ENCODE data around the gene GRIP2. TPM values are rescaled to one million over a fixed set of nuclear protein-coding genes. Genes with fewer than 3 reads are reported as not detected.

GRIP2 gene
- total RNA-seq (2012; rRNA removed) (under 0.01 TPM in 1 of 2 replicates, not detected in the other), polyA plus RNA-seq (2012; rRNA removed) (0.05 and 0.17 TPM in 2 replicates), Bru-seq, nascent RNA (percentile 9 among the genes with signal in this experiment), BruChase-seq, experiment 1, labeled RNA remaining after a 6-hour chase (percentile 14 among the genes with signal in this experiment), BruChase-seq, experiment 2, labeled RNA remaining after a 2-hour chase (percentile 11 among the genes with signal in this experiment)
- 0.02 TPM in 1 of 2 replicates, not detected in the other for polyA plus RNA-seq (2012; cell fraction: cytosol; rRNA removed)
- 0.25 and 0.34 TPM in 2 replicates for polyA plus RNA-seq (2012; cell fraction: nucleus; rRNA removed; ENCODE audit: low replicate concordance)
- long read RNA-seq: 0 reads

DNA sequence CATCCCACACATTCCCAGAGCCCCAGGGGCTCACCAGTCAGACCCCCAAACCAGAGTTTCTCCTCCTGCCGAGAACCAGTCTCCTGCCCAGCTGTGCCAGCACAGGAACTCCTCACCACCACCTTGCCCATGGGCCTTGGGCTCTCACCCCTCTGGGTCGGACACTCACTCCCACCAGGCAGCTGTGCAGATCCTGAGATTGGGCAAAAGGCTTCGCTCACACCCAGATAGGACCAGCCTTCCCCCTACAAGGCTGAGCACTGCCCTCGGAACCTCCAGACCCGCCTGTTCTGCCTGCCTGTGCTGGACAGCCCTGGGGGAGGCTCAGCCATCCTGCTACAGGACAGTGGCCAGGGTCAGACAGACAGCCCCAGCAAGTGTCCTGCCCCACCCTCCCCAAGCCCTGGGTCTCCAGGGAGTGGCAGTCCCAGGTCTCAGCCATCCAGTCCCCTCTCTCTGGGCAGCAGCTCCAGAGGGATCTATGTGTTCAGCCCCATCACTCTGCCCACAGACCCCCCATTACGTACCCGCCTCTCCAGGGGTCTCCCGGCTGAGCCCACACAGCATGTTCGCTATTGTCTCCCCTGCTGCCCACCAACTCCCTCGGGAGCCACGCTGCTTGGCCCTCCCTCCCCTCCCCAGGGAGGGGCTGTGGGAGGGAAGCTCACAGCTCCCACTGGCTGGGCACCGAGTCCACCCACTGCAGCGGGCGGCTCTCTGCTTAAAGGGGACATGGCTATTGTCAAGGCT is at the start of gene GRIP2:
TSS of gene GRIP2 (minus strand) at position 601 of the 750 bp plus-strand sequence. CDS start at position 567, 34 bp downstream.
- no peak within 1 kb of the TSS for H3K4me2 ChIP-seq (ENCODE audit: low read depth, low read length)
- H4K91ac ChIP-seq (ENCODE audit: insufficient read depth, low read depth, low read length): no peak within 1 kb of the TSS
- H3K79me1 ChIP-seq (ENCODE audit: low read depth in 1 of 2, low read length in 2 of 2): no peaks in the 10 kb centered on the region
- H4K8ac ChIP-seq (ENCODE audit: low read depth in 2 of 2, low read length in 2 of 2): no peak within 1 kb of the TSS
- H2BK15ac ChIP-seq (ENCODE audit: low read depth, low read length): no peak within 1 kb of the TSS
- no peaks in the 10 kb centered on the region for H3K4me1 ChIP-seq (ENCODE audit: control insufficient read depth, insufficient read depth, low read length)
- peak within 1 kb of the TSS; percentile 10 for H2AFZ ChIP-seq (replicated peaks; ENCODE audit: low read length, poor library complexity)
- no peak within 1 kb of the TSS for H3K4me3 ChIP-seq (ENCODE audit: insufficient read depth, low read depth, low read length)
- no peak within 1 kb of the TSS for H2BK20ac ChIP-seq (ENCODE audit: low read depth, low read length)
- no CpG with 5 or more reads among the region's 14 CpGs for WGBS, 2 experiments (ENCODE audit: extremely low coverage in 2 of 2, insufficient read length in 1 of 2)
- no TSS peak for BruUV-seq (replicated peaks)
- H3K9me1 ChIP-seq (ENCODE audit: insufficient read depth, low read length): no peaks in the 10 kb centered on the region
- H3K9ac ChIP-seq (ENCODE audit: low read depth, low read length): no peak within 1 kb of the TSS
- no peak within 1 kb of the TSS for H3K4ac ChIP-seq (ENCODE audit: low read depth, low read length)
- no peak within 1 kb of the TSS for H3K14ac ChIP-seq (replicated peaks; ENCODE audit: low read depth, low read length)
- ChIA-PET CTCF (interaction anchor here (1.0 kb wide), 1 partner anchor 8 kb away, joined by 4 read pairs; no protein-coding TSS in a partner anchor), POLR2A (ENCODE audit: unreplicated experiment) (no interaction called here)
- H2AK5ac ChIP-seq (ENCODE audit: low read depth, low read length): no peak within 1 kb of the TSS
- dilution Hi-C loops (cut with HindIII; ENCODE audit: low sequenced_read_pairs, unreplicated experiment) (no loop called here), intact Hi-C loops (cut with micrococcal nuclease) (no loop called here), in situ Hi-C loops (cut with MboI; ENCODE audit: low sequenced_read_pairs) (loop anchor here (10.0 kb wide), 1 partner anchor 335 kb away; no protein-coding TSS in a partner anchor)
- no peaks in the 10 kb centered on the region for H3K9me3 ChIP-seq (ENCODE audit: control insufficient read depth, insufficient read depth, low read length)
- no peaks in the 10 kb centered on the region for H3K36me3 ChIP-seq (ENCODE audit: control insufficient read depth, insufficient read depth, low read length)
- H3K27me3 ChIP-seq (ENCODE audit: control insufficient read depth, insufficient read depth, low read length): peaks cover 32% of the 10 kb centered on the region
- no peak within 1 kb of the TSS for H2BK5ac ChIP-seq (ENCODE audit: low read depth, low read length, poor library complexity, severe bottlenecking)
- no peaks in the 10 kb centered on the region for H4K20me1 ChIP-seq (ENCODE audit: insufficient read depth, low read length)
- no peak within 1 kb of the TSS for H4K5ac ChIP-seq (ENCODE audit: low read depth, low read length)
- TF ChIP-seq BHLHE40 (IDR thresholded peaks at IDR 0.05; ENCODE audit: low read depth, low read length) (no peak), CHD1 (IDR thresholded peaks at IDR 0.05; ENCODE audit: low read depth, low read length) (no peak), CTCF (conservative IDR thresholded peaks at IDR 0.05; ENCODE audit: low read depth, low read length) (no peak), RCOR1 (IDR thresholded peaks at IDR 0.05; ENCODE audit: insufficient replicate concordance, low read length) (no peak), MAZ (IDR thresholded peaks at IDR 0.05; ENCODE audit: borderline replicate concordance, low read depth, low read length) (no peak), NFE2L2 (IDR thresholded peaks at IDR 0.05; ENCODE audit: low read depth, low read length) (no peak), RFX5 (IDR thresholded peaks at IDR 0.05; ENCODE audit: low read depth, low read length) (no peak)
- H3K27ac ChIP-seq (ENCODE audit: insufficient read depth, low read length): no peak within 1 kb of the TSS
- DNase-seq: no peak
- H2AK9ac ChIP-seq (replicated peaks; ENCODE audit: low read depth, low read length, poor library complexity): no peak within 1 kb of the TSS
- no peak within 1 kb of the TSS for H2BK120ac ChIP-seq (ENCODE audit: low read depth, low read length)
- peak; percentile 40; the same call in 1 of the 2 replicates for ATAC-seq (ENCODE audit: low read depth)
- no peak within 1 kb of the TSS for H3K23ac ChIP-seq (ENCODE audit: low read depth, low read length)
- no peak within 1 kb of the TSS for H3K56ac ChIP-seq (ENCODE audit: extremely low read depth, insufficient read depth, low read length)
- no peak within 1 kb of the TSS for H3K18ac ChIP-seq (ENCODE audit: low read depth, low read length)

Data from IMR-90 (cell line).